ENCODE measurements around the gene CFAP251.

DNA sequence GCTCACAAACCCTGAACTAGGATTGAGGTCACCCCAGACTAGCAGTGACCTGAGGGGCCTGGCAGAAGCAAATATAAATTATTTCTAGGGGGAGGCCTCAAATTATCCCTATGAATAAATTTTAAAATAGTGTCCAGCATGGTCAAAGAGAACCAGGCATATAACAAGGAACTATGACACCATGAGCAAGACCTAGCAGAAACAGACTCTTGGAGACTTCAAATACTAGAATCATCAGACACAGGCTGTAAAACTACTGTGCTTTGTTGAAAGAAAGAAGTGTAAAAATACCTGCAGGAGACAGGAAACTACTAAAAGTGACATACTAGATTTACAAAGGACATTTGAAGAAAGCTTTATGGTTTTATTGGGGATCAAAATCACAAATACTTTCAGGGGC, 100.1 kb downstream of the CFAP251 start:
- TF ChIP-seq, protein P1, sequence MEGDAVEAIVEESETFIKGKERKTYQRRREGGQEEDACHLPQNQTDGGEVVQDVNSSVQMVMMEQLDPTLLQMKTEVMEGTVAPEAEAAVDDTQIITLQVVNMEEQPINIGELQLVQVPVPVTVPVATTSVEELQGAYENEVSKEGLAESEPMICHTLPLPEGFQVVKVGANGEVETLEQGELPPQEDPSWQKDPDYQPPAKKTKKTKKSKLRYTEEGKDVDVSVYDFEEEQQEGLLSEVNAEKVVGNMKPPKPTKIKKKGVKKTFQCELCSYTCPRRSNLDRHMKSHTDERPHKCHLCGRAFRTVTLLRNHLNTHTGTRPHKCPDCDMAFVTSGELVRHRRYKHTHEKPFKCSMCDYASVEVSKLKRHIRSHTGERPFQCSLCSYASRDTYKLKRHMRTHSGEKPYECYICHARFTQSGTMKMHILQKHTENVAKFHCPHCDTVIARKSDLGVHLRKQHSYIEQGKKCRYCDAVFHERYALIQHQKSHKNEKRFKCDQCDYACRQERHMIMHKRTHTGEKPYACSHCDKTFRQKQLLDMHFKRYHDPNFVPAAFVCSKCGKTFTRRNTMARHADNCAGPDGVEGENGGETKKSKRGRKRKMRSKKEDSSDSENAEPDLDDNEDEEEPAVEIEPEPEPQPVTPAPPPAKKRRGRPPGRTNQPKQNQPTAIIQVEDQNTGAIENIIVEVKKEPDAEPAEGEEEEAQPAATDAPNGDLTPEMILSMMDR (IDR thresholded peaks at IDR 0.05), result no peak
- no peak for TF ChIP-seq POLR2A (IDR thresholded peaks at IDR 0.05; ENCODE audit: low read depth)
- TF ChIP-seq POLR2AphosphoS5 (IDR thresholded peaks at IDR 0.05), result no peak
- TF ChIP-seq EP300 (IDR thresholded peaks at IDR 0.05), result no peak
